Lung (tissue), 12 donors: ENCODE measurements around the gene ITPR1. TPM values are rescaled to one million over a fixed set of nuclear protein-coding genes. Genes with fewer than 3 reads are reported as not detected.

Source experiments
- ATAC-seq: fragments of 200-7000 bp; cut with Tn5 transposase; one replicate; pipeline ENCODE4 v1.9.1; 2020; ENCODE audit warnings: moderate number of reproducible peaks; ENCODE audit not compliant: insufficient read depth, low FRiP score
- DNase-seq, 3 donors: peaks; one replicate each; pipeline ENCODE4 v3.0.0-alpha.2; 2013 to 2017
- H3K27ac ChIP-seq, 2 donors: one replicate each; pipeline ENCODE4 v1.5.1; 2013; ENCODE audit warnings: mild to moderate bottlenecking in 2 of 2, moderate library complexity in 2 of 2, control low read depth in 1 of 2, inconsistent platforms in 1 of 2, low read depth in 1 of 2, low read length in 1 of 2
- H3K27me3 ChIP-seq, 3 donors: one replicate each; pipeline ENCODE4 v1.5.1; 2013; ENCODE audit warnings: low read length in 2 of 3; ENCODE audit not compliant: control insufficient read depth in 3 of 3, insufficient read depth in 3 of 3
- H3K36me3 ChIP-seq, 4 donors: one replicate each; pipeline ENCODE4 v1.5.1; 2013; ENCODE audit warnings: low read length in 4 of 4, mild to moderate bottlenecking in 1 of 4, moderate library complexity in 1 of 4; ENCODE audit not compliant: control insufficient read depth in 4 of 4, insufficient read depth in 4 of 4
- H3K4me1 ChIP-seq, 5 donors: one replicate each; pipeline ENCODE4 v1.5.1; 2013; ENCODE audit warnings: low read length in 5 of 5, mild to moderate bottlenecking in 2 of 5, moderate library complexity in 1 of 5; ENCODE audit not compliant: control insufficient read depth in 5 of 5, insufficient read depth in 5 of 5
- H3K4me3 ChIP-seq: one replicate; pipeline ENCODE4 v1.5.1; 2013; ENCODE audit warnings: mild to moderate bottlenecking, control low read depth, moderate library complexity
- H3K9ac ChIP-seq, 2 donors: one replicate each; pipeline ENCODE4 v1.5.1; 2013; ENCODE audit warnings: low read length in 2 of 2, control low read depth in 1 of 2; ENCODE audit not compliant: insufficient read depth in 1 of 2
- H3K9me3 ChIP-seq, 4 donors: one replicate each; pipeline ENCODE4 v1.5.1; 2013; ENCODE audit warnings: low read length in 3 of 4, mild to moderate bottlenecking in 1 of 4, moderate library complexity in 1 of 4; ENCODE audit not compliant: control insufficient read depth in 4 of 4, insufficient read depth in 3 of 4
- WGBS, 2 donors: extraction: QIAGEN DNeasy Blood & Tissue Kit; methylation state at CpG; one replicate each; pipeline ENCODE4 v1.1.7; 2013; 5-methylcytosine and 5-hydroxymethylcytosine counted together
- polyA plus RNA-seq, 2 donors: library from polyadenylated mRNA; stranded (reverse); fragments of 200-250 nt; gene quantifications; one replicate each; pipeline ENCODE4 v1.2.1, GENCODE V29; 2013
- total RNA-seq, 2 donors: library from RNA; depleted of rRNA in 1 of 2; stranded (reverse); fragments of >200 nt in 1 of 2; gene quantifications; one replicate each; pipeline ENCODE4 v1.2.1, GENCODE V29; 2014 to 2021
- TF ChIP-seq, protein P1 (sequence below): IDR thresholded peaks from 2 replicates; pipeline ENCODE4 v1.5.1; 2012; ENCODE audit warnings: mild to moderate bottlenecking; ENCODE audit errors: control extremely low read depth, extremely low read depth
- donor health status: control.
- donor health status: control.
- donor health status: Bipolar disorder and iron deficiency.
- donor health status: healthy.
- donor health status: DM: yes; HTN: yes; CAD: no.

ITPR1 gene
- total and polyA plus RNA-seq, 4 donors: 12.4 to 152 (median 44.1) TPM

DNA sequence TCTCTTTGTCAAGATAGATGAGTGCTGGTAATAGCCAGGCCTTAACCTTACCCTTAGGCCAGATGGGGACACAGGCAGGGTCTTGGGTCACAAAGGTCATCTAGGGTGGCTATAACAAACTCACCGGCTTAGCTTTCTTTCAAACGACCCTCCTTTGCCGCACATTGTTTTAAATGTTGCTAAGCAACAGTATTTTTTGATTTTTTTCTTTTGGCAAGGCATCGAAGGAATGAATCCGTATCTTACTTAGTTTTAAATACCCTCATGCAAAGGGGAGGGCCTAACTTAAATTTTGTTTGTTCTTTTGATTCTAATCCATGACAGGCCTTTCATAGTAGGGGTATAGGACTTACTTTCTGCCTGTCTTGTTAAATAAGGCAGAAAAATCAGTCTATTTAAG lies 35.2 kb downstream of the ITPR1 start:
- Histone ChIP-seq H3K9ac (no peak overlapping the region), H3K4me3 (no peak overlapping the region), H3K27ac (no peak overlapping the region), H3K4me1 (peaks cover 6 to 36% (median 17%) of the 10 kb centered on the region in 5 donors), H3K9me3 (peaks cover 0 to 2% (median 0%) of the 10 kb centered on the region in 4 donors), H3K36me3 (no peaks in the 10 kb centered on the region), H3K27me3 (no peaks in the 10 kb centered on the region)
- DNase-seq (peak in 2 of 3 donors; percentile 74 to 81), ATAC-seq (no peak)
- WGBS, 2 donors: 64 to 65% methylated on average over 5 of the region's 5 CpGs
- TF ChIP-seq, protein P1, sequence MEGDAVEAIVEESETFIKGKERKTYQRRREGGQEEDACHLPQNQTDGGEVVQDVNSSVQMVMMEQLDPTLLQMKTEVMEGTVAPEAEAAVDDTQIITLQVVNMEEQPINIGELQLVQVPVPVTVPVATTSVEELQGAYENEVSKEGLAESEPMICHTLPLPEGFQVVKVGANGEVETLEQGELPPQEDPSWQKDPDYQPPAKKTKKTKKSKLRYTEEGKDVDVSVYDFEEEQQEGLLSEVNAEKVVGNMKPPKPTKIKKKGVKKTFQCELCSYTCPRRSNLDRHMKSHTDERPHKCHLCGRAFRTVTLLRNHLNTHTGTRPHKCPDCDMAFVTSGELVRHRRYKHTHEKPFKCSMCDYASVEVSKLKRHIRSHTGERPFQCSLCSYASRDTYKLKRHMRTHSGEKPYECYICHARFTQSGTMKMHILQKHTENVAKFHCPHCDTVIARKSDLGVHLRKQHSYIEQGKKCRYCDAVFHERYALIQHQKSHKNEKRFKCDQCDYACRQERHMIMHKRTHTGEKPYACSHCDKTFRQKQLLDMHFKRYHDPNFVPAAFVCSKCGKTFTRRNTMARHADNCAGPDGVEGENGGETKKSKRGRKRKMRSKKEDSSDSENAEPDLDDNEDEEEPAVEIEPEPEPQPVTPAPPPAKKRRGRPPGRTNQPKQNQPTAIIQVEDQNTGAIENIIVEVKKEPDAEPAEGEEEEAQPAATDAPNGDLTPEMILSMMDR: no peak

DNA sequence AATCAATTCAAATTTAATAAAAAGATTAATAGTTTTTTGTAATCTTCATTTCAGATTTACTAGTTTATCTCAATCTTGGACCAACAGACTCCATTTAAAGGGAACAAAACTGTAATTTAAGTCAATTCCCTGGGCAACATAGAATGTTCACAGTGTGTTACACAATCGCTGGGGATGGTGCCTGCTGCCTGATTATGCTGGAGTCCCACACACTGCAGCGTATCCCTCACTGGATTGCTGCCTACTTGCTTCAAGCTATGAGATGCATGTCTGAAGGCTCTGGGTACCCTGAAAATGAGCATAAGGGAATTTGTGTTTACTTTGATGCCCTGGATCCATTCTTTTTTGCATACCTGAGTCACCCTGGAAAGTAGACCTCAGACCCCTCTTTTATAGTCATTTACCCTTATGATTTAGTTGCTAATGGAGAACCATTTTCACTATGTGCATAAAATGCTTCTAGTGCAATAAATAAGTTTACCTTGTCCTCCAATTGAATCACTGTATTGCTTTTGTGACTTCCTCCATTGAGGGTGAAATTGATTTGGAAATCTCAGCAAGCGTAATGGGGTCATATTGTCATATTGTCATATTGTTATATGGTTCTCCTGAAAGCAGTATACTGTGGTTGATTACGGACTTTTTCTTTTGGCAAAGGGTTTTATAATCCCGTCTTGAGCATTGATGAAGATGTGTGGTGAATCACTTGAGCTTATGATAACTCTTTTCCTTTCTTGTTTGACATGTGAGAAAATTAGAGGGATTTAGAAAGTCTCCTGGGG lies 35.9 kb downstream of the ITPR1 start:
- Histone ChIP-seq H3K36me3 (no peaks in the 10 kb centered on the region), H3K4me3 (no peak overlapping the region), H3K27ac (no peak overlapping the region), H3K27me3 (no peaks in the 10 kb centered on the region), H3K4me1 (peaks cover 10 to 37% (median 16%) of the 10 kb centered on the region in 5 donors), H3K9ac (no peak overlapping the region), H3K9me3 (peaks cover 0 to 2% (median 0%) of the 10 kb centered on the region in 4 donors)
- ATAC-seq (no peak), DNase-seq (peak in 2 of 3 donors; percentile 68 to 78)
- TF ChIP-seq, protein P1: no peak
- WGBS, 2 donors: 64 to 76% methylated on average over 5 of the region's 5 CpGs

DNA sequence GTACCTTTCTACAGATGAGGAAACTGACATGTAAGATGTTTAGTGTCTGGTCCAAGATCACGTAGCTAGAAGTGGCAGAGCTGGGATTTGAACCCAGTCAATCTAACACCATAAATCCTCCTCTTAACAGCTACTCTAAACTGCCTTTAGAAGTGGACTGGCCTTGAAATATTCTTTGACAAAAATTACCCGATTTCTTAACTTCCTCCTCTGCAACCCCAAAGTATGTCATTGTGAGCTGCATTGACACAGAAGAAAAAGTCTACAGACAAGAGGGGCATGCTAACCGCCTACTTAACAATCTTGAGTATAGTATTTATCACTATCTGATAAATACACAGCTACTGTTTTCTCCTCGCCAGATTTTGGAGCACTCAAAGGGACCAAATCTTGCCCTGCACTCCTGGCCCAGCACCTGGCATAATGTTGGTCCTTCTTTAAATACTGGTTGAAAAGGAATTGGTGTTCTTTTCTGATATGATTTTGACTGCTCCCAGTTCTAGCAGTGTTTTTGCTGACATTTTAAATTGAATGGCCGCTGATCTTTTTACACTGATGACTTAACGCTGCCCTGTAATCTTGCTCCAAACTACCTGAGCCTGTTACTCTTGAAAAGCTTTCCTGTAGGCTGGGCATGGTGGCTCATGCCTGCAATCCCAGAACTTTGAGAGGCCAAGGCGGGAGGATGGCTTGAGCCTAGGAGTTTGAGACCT lies 36.9 kb downstream of the ITPR1 start:
- Histone ChIP-seq H3K4me1 (peaks cover 11 to 40% (median 19%) of the 10 kb centered on the region in 5 donors), H3K9me3 (no peaks in the 10 kb centered on the region), H3K36me3 (no peaks in the 10 kb centered on the region), H3K27ac (no peak overlapping the region), H3K4me3 (no peak overlapping the region), H3K27me3 (no peaks in the 10 kb centered on the region), H3K9ac (no peak overlapping the region)
- ATAC-seq (no peak), DNase-seq (no peak)
- TF ChIP-seq, protein P1: no peak
- 57 to 76% methylated on average over 7 of the region's 7 CpGs for WGBS, 2 donors
